Measurements from ENCODE around the gene CDH13.

Gene CDH13

GRCh38 chr16:83623091-83623730 lies 996.4 kb downstream of the CDH13 start:
- no peaks in the 10 kb centered on the region for H3K9me3 ChIP-seq (ENCODE audit: control insufficient read depth, insufficient read depth, low read length)
- no peaks in the 10 kb centered on the region for H3K4me1 ChIP-seq (ENCODE audit: control insufficient read depth, low read length)
- H3K9me2 ChIP-seq (replicated peaks; ENCODE audit: control insufficient read depth, low read length): no peaks in the 10 kb centered on the region
- H3K79me2 ChIP-seq (ENCODE audit: control insufficient read depth, low read length): no peaks in the 10 kb centered on the region
- TF ChIP-seq EZH2phosphoT487 (IDR thresholded peaks at IDR 0.05; ENCODE audit: borderline replicate concordance, low read length): no peak
- TF ChIP-seq, protein P1, sequence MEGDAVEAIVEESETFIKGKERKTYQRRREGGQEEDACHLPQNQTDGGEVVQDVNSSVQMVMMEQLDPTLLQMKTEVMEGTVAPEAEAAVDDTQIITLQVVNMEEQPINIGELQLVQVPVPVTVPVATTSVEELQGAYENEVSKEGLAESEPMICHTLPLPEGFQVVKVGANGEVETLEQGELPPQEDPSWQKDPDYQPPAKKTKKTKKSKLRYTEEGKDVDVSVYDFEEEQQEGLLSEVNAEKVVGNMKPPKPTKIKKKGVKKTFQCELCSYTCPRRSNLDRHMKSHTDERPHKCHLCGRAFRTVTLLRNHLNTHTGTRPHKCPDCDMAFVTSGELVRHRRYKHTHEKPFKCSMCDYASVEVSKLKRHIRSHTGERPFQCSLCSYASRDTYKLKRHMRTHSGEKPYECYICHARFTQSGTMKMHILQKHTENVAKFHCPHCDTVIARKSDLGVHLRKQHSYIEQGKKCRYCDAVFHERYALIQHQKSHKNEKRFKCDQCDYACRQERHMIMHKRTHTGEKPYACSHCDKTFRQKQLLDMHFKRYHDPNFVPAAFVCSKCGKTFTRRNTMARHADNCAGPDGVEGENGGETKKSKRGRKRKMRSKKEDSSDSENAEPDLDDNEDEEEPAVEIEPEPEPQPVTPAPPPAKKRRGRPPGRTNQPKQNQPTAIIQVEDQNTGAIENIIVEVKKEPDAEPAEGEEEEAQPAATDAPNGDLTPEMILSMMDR (IDR thresholded peaks at IDR 0.05; ENCODE audit: low read depth, low read length, poor library complexity, severe bottlenecking): no peak
- no peaks in the 10 kb centered on the region for H3K27me3 ChIP-seq (ENCODE audit: control insufficient read depth, low read length)
- H3K4me2 ChIP-seq (ENCODE audit: low read length): no peak overlapping the region
- no peaks in the 10 kb centered on the region for H3F3A ChIP-seq (ENCODE audit: control insufficient read depth, insufficient read depth)
- H3K36me3 ChIP-seq (ENCODE audit: control insufficient read depth, low read length): no peaks in the 10 kb centered on the region
- no peaks in the 10 kb centered on the region for H4K20me1 ChIP-seq (ENCODE audit: control insufficient read depth, insufficient read depth, low read depth, low read length)
- no peak overlapping the region for H3K4me3 ChIP-seq (ENCODE audit: low read length)
- H3K27ac ChIP-seq (ENCODE audit: low read depth, low read length): no peak overlapping the region

GRCh38 chr16:83623892-83624291 lies 997.1 kb downstream of the CDH13 start:
- no peak overlapping the region for H3K4me2 ChIP-seq (ENCODE audit: low read length)
- no peaks in the 10 kb centered on the region for H3K9me2 ChIP-seq (replicated peaks; ENCODE audit: control insufficient read depth, low read length)
- H4K20me1 ChIP-seq (ENCODE audit: control insufficient read depth, insufficient read depth, low read depth, low read length): no peaks in the 10 kb centered on the region
- H3K27me3 ChIP-seq (ENCODE audit: control insufficient read depth, low read length): no peaks in the 10 kb centered on the region
- H3K4me1 ChIP-seq (ENCODE audit: control insufficient read depth, low read length): no peaks in the 10 kb centered on the region
- H3K36me3 ChIP-seq (ENCODE audit: control insufficient read depth, low read length): no peaks in the 10 kb centered on the region
- no peaks in the 10 kb centered on the region for H3F3A ChIP-seq (ENCODE audit: control insufficient read depth, insufficient read depth)
- no peaks in the 10 kb centered on the region for H3K79me2 ChIP-seq (ENCODE audit: control insufficient read depth, low read length)
- no peak overlapping the region for H3K4me3 ChIP-seq (ENCODE audit: low read length)
- no peaks in the 10 kb centered on the region for H3K9me3 ChIP-seq (ENCODE audit: control insufficient read depth, insufficient read depth, low read length)
- TF ChIP-seq, protein P1 (IDR thresholded peaks at IDR 0.05; ENCODE audit: low read depth, low read length, poor library complexity, severe bottlenecking): no peak
- no peak for TF ChIP-seq EZH2phosphoT487 (IDR thresholded peaks at IDR 0.05; ENCODE audit: borderline replicate concordance, low read length)
- no peak overlapping the region for H3K27ac ChIP-seq (ENCODE audit: low read depth, low read length)

- no peak overlapping the region for H3K4me3 ChIP-seq (ENCODE audit: low read length)
- no peak overlapping the region for H3K27ac ChIP-seq (ENCODE audit: low read depth, low read length)
- no peaks in the 10 kb centered on the region for H4K20me1 ChIP-seq (ENCODE audit: control insufficient read depth, insufficient read depth, low read depth, low read length)
- no peaks in the 10 kb centered on the region for H3F3A ChIP-seq (ENCODE audit: control insufficient read depth, insufficient read depth)
- TF ChIP-seq, protein P1 (IDR thresholded peaks at IDR 0.05; ENCODE audit: low read depth, low read length, poor library complexity, severe bottlenecking): no peak
- TF ChIP-seq EZH2phosphoT487 (IDR thresholded peaks at IDR 0.05; ENCODE audit: borderline replicate concordance, low read length): no peak
- no peaks in the 10 kb centered on the region for H3K9me2 ChIP-seq (replicated peaks; ENCODE audit: control insufficient read depth, low read length)
- no peak overlapping the region for H3K4me2 ChIP-seq (ENCODE audit: low read length)
- H3K79me2 ChIP-seq (ENCODE audit: control insufficient read depth, low read length): no peaks in the 10 kb centered on the region
- no peaks in the 10 kb centered on the region for H3K36me3 ChIP-seq (ENCODE audit: control insufficient read depth, low read length)
- no peaks in the 10 kb centered on the region for H3K4me1 ChIP-seq (ENCODE audit: control insufficient read depth, low read length)
- no peaks in the 10 kb centered on the region for H3K27me3 ChIP-seq (ENCODE audit: control insufficient read depth, low read length)
- no peaks in the 10 kb centered on the region for H3K9me3 ChIP-seq (ENCODE audit: control insufficient read depth, insufficient read depth, low read length)
These were observed 997.8 kb downstream of the CDH13 start for GRCh38 chr16:83624429-83625120.

All from DOHH2 (cell line).